ENCODE measurements around the gene IGSF10.

The IGSF10 gene

GRCh38 chr3:151462991-151463390 is 2.1 kb upstream of the IGSF10 start:
- no peak for DNase-seq

GRCh38 chr3:151462278-151462780 is 1.5 kb upstream of the IGSF10 start:
- no peak for DNase-seq

- DNase-seq, result peak; percentile 9
Measured at GRCh38 chr3:151460228-151460627, 633 bp downstream of the IGSF10 start.

- DNase-seq, result no peak
Measured at GRCh38 chr3:151459358-151459757, 1.5 kb downstream of the IGSF10 start.

- DNase-seq, result no peak
Measured at GRCh38 chr3:151456065-151456464, 4.8 kb downstream of the IGSF10 start.

GRCh38 chr3:151452841-151453240 is 8.0 kb downstream of the IGSF10 start:
- no peak for DNase-seq

GRCh38 chr3:151452368-151452767 is 8.5 kb downstream of the IGSF10 start:
- DNase-seq, result no peak

GRCh38 chr3:151446002-151446340 is 14.9 kb downstream of the IGSF10 start:
- DNase-seq, result no peak

GRCh38 chr3:151445273-151446001 is 15.4 kb downstream of the IGSF10 start:
- DNase-seq, result no peak

- DNase-seq, result no peak
Measured at GRCh38 chr3:151443583-151443982, 17.3 kb downstream of the IGSF10 start.

- DNase-seq, result no peak
Measured at GRCh38 chr3:151440940-151441339, 19.9 kb downstream of the IGSF10 start.

GRCh38 chr3:151439652-151440125 is 21.2 kb downstream of the IGSF10 start:
- peak; percentile 5 for DNase-seq

GRCh38 chr3:151437906-151438305 is 23.0 kb downstream of the IGSF10 start:
- DNase-seq, result no peak

GRCh38 chr3:151436675-151437446 is 24.0 kb downstream of the IGSF10 start:
- DNase-seq, result no peak

- no peak for DNase-seq
Measured at GRCh38 chr3:151434151-151434890, 26.5 kb downstream of the IGSF10 start.

- no peak for DNase-seq
Measured at GRCh38 chr3:151432616-151433372, 28.1 kb downstream of the IGSF10 start.

GRCh38 chr3:151431940-151432339 is 28.9 kb downstream of the IGSF10 start:
- no peak for DNase-seq

GRCh38 chr3:151430821-151431484 is 29.9 kb downstream of the IGSF10 start:
- no peak for DNase-seq

- no peak for DNase-seq
Measured at GRCh38 chr3:151428386-151428785, 32.5 kb downstream of the IGSF10 start.

GRCh38 chr3:151426341-151426657 is 34.6 kb downstream of the IGSF10 start:
- DNase-seq, result no peak

- DNase-seq, result no peak
Measured at GRCh38 chr3:151425627-151426340, 35.1 kb downstream of the IGSF10 start.

GRCh38 chr3:151423091-151423490 is 37.8 kb downstream of the IGSF10 start:
- no peak for DNase-seq

Measured in DMS79 treated with DMSO at 0.1 percent for 48 hours (cell line).